WI38 (cell line): ENCODE measurements around the gene SYNE1.
"Not testable (repeated sequence)": the region's sequence is repeated elsewhere in the genome, so short reads cannot be mapped to it uniquely, and the experiment has no call there.

ENCODE experiments used
- H3K4me3 ChIP-seq: 2 replicates; pipeline ENCODE4 v1.5.1; 2011; ENCODE audit warnings: low read depth, mild to moderate bottlenecking, control low read depth, low read length
- TF ChIP-seq, protein P1 (sequence below): IDR thresholded peaks from 2 replicates; pipeline ENCODE4 v1.5.1; 2012; ENCODE audit warnings: low read depth, mild to moderate bottlenecking, control low read depth, low read length

The SYNE1 gene

GRCh38 chr6:152636609-152637295 lies 410 bp downstream of the SYNE1 start:
- TF ChIP-seq, protein P1, sequence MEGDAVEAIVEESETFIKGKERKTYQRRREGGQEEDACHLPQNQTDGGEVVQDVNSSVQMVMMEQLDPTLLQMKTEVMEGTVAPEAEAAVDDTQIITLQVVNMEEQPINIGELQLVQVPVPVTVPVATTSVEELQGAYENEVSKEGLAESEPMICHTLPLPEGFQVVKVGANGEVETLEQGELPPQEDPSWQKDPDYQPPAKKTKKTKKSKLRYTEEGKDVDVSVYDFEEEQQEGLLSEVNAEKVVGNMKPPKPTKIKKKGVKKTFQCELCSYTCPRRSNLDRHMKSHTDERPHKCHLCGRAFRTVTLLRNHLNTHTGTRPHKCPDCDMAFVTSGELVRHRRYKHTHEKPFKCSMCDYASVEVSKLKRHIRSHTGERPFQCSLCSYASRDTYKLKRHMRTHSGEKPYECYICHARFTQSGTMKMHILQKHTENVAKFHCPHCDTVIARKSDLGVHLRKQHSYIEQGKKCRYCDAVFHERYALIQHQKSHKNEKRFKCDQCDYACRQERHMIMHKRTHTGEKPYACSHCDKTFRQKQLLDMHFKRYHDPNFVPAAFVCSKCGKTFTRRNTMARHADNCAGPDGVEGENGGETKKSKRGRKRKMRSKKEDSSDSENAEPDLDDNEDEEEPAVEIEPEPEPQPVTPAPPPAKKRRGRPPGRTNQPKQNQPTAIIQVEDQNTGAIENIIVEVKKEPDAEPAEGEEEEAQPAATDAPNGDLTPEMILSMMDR = no peak

DNA sequence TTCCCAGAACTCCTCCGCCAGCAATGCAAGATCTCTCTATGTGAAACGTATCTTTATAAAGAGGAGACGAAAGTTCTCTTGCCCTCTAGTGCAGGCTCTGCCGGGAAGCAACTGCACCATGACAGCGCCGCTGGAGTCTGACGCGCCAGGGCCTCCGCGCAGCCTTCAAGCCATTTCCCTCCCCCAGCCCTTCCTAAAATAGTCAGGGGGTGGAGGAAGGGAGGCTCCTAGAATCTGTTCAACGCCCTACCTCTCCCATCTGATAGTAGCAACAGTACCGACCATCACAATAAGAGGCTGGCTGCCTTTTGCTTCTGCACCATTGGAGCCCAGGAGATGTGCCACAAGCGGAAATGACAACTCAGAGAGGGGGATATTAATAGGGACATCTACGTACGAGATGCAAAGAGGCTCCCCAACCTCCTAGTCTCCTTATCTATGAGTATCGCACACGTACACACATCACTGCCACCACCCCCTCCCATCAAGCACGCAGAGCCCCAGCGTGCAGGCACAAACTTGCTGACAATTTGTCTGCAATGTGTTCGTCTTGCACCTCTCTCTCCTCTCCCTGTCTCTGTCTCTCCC lies 1.0 kb downstream of the SYNE1 start:
- TF ChIP-seq, protein P1 = no peak
- peak overlapping the region; percentile 74 for H3K4me3 ChIP-seq

More at GRCh38 chr6:152636609-152637295, 410 bp downstream of the SYNE1 start:
- peak overlapping the region; percentile 74 for H3K4me3 ChIP-seq

DNA sequence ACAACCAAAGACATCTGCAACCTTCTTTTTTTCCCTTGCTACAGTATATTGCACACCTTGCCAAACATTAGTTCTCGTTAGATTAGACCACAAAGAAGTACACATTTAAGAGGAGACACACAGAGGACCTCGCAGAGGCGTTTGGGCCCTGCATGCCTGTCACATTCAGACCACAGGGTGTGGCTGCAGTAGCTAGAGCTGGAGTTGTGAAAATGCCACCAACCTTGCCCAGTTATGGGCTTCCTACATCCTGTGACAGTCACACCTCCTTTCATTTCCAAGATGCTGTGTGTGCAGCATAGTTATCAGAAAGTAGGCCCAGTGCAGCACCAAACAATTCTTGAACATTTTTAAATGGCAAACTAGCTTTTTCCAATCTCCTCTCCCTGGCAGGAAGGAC lies 2.4 kb downstream of the SYNE1 start:
- no peak overlapping the region for H3K4me3 ChIP-seq
- TF ChIP-seq, protein P1 = no peak

- no peak overlapping the region for H3K4me3 ChIP-seq
- TF ChIP-seq, protein P1 = no peak
These were observed 4.9 kb downstream of the SYNE1 start for GRCh38 chr6:152632121-152632782.

- TF ChIP-seq, protein P1 = no peak
- H3K4me3 ChIP-seq = no peak overlapping the region
These were observed 5.8 kb downstream of the SYNE1 start for GRCh38 chr6:152631376-152631775.

- H3K4me3 ChIP-seq = no peak overlapping the region
- TF ChIP-seq, protein P1 = no peak
These were observed 6.3 kb downstream of the SYNE1 start for GRCh38 chr6:152630832-152631231.

- H3K4me3 ChIP-seq = no peak overlapping the region
- TF ChIP-seq, protein P1 = no peak
These were observed 11.9 kb downstream of the SYNE1 start for GRCh38 chr6:152625213-152625612.

DNA sequence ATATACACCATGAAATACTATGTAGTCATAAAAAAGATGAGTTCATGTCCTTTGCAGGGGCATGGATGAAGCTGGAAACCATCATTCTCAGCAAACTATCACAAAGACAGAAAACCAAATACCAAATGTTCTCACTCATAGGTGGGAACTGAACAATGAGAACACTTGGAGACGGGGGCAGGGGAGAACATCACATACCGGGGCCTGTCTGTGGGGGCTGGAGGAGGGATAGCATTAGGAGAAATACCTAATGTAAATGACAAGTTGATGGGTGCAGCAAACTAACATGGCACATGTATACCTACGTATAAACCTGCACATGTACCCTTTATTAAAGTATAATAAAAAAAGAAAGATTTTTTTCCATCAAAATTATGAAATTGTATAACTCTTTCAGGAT lies 22.4 kb downstream of the SYNE1 start:
- not testable (repeated sequence) for H3K4me3 ChIP-seq
